Esophagus muscularis mucosa (tissue), 4 donors: ENCODE data around the gene LYVE1. TPM values are rescaled to one million over a fixed set of nuclear protein-coding genes. Genes with fewer than 3 reads are reported as not detected.

Experiments used
- DNase-seq: peaks from one replicate; pipeline ENCODE4 v3.0.0-alpha.2; 2017; ENCODE audit errors: extremely low spot score
- H3K27ac ChIP-seq, 4 donors: fragments of 200-600 bp; sonication (generic); replicated peaks in 1 of 4; 1 replicate in 3 of 4; 2 replicates in 1 of 4; pipeline ENCODE4 v1.5.1; 2016 to 2019; ENCODE audit warnings: mild to moderate bottlenecking in 1 of 4
- H3K27me3 ChIP-seq, 4 donors: fragments of 200-600 bp; sonication (generic); one replicate each; pipeline versions ENCODE4 v1.5.1 to v1.6.0; 2016 to 2019
- H3K36me3 ChIP-seq, 4 donors: fragments of 200-600 bp; sonication (generic); one replicate each; pipeline ENCODE4 v1.5.1; 2016 to 2019
- H3K4me1 ChIP-seq, 4 donors: fragments of 200-600 bp; sonication (generic); one replicate each; pipeline ENCODE4 v1.5.1; 2016 to 2019
- H3K4me3 ChIP-seq, 4 donors: fragments of 200-600 bp; sonication (generic); 1 replicate in 2 of 4; 2 replicates in 2 of 4; pipeline ENCODE4 v1.5.1; 2016 to 2019; ENCODE audit warnings: mild to moderate bottlenecking in 4 of 4, moderate library complexity in 1 of 4
- H3K9me3 ChIP-seq, 4 donors: fragments of 200-600 bp; sonication (generic); 1 replicate in 3 of 4; 2 replicates in 1 of 4; pipeline ENCODE4 v1.5.1; 2016 to 2019
- EP300 ChIP-seq: sonication (generic); formaldehyde crosslinking; IDR thresholded peaks from one replicate; pipeline ENCODE4 v1.6.1; 2017; ENCODE audit warnings: antibody characterized with exemption
- POLR2A ChIP-seq: fragments of 450-650 bp; IDR thresholded peaks from one replicate; pipeline ENCODE4 v1.6.1; 2017; ENCODE audit warnings: antibody characterized with exemption, moderate library complexity, mild to moderate bottlenecking, low read depth
- POLR2AphosphoS5 ChIP-seq, 2 donors: sonication (generic); formaldehyde crosslinking; IDR thresholded peaks; one replicate each; pipeline ENCODE4 v1.6.1; 2017; ENCODE audit warnings: antibody characterized with exemption in 2 of 2
- WGBS: methylation state at CpG from one replicate; pipeline ENCODE4 v1.1.5; 2018; 5-methylcytosine and 5-hydroxymethylcytosine counted together
- intact Hi-C: fragments of 100-400 bp; cut with DNase I; formaldehyde crosslinking; loops from one replicate; pipeline ENCODE4 v1.15.1; 2023
- total RNA-seq, 4 donors: library from RNA; depleted of rRNA; stranded (reverse); fragments of >200 nt; gene quantifications; one replicate each; pipeline versions ENCODE4 v1.1.0 to v1.2.1, GENCODE V29; 2016
- TF ChIP-seq, protein P1 (sequence below), 3 experiments: fragments of 200-600 bp in 2 of 3; fragments of 450-650 bp in 1 of 3; sonication (generic) in 2 of 3; IDR thresholded peaks; one replicate each; pipeline ENCODE4 v1.5.1; 2017 to 2019; ENCODE audit warnings: antibody characterized with exemption in 3 of 3, mild to moderate bottlenecking in 2 of 3, moderate library complexity in 1 of 3

The LYVE1 gene
- total RNA-seq, 4 donors from 2014 or later: 59.5 to 150 (median 74.3) TPM

DNA sequence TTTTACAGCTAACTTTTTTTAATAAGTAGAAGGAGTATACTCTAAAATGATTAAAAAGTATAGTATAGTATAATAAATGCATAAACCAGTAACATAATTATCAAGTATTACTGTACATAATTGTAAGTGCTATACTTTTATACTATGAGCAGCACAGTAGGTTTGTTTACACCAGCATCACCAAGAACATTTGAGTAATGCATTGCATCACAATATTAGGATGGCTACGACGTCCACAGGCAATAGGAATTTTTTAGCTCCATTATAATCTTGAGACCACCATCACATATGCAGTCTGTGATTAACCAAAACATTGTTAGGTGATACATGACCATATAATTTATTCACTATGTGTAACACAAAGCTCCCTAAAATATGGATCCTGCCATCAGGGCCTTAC lies 47.9 kb downstream of the LYVE1 start:
- WGBS: 89% methylated on average over 2 of the region's 2 CpGs
- no peak for DNase-seq
- Histone ChIP-seq H3K9me3 (no peaks in the 10 kb centered on the region), H3K27me3 (no peaks in the 10 kb centered on the region), H3K4me1 (peaks cover 0 to 17% (median 6%) of the 10 kb centered on the region in 4 donors), H3K27ac (no peak overlapping the region), H3K36me3 (peaks cover 12 to 73% (median 41%) of the 10 kb centered on the region in 4 donors), H3K4me3 (no peak overlapping the region)
- intact Hi-C loops: no loop called here
- no peak for TF ChIP-seq POLR2AphosphoS5 (IDR thresholded peaks at IDR 0.05)
- TF ChIP-seq EP300: no peak
- TF ChIP-seq, protein P1, sequence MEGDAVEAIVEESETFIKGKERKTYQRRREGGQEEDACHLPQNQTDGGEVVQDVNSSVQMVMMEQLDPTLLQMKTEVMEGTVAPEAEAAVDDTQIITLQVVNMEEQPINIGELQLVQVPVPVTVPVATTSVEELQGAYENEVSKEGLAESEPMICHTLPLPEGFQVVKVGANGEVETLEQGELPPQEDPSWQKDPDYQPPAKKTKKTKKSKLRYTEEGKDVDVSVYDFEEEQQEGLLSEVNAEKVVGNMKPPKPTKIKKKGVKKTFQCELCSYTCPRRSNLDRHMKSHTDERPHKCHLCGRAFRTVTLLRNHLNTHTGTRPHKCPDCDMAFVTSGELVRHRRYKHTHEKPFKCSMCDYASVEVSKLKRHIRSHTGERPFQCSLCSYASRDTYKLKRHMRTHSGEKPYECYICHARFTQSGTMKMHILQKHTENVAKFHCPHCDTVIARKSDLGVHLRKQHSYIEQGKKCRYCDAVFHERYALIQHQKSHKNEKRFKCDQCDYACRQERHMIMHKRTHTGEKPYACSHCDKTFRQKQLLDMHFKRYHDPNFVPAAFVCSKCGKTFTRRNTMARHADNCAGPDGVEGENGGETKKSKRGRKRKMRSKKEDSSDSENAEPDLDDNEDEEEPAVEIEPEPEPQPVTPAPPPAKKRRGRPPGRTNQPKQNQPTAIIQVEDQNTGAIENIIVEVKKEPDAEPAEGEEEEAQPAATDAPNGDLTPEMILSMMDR (IDR thresholded peaks at IDR 0.05): no peak
- TF ChIP-seq POLR2A: no peak

GRCh38 chr11:10519630-10520029 lies 48.8 kb downstream of the LYVE1 start:
- TF ChIP-seq POLR2A (no peak), POLR2AphosphoS5 (IDR thresholded peaks at IDR 0.05) (no peak), EP300 (no peak)
- TF ChIP-seq, protein P1 (IDR thresholded peaks at IDR 0.05): no peak
- intact Hi-C loops: loop anchor here (10.0 kb wide), 1 partner anchor 115 kb away; no protein-coding TSS in a partner anchor
- 89% methylated on average over 2 of the region's 2 CpGs for WGBS
- Histone ChIP-seq H3K27ac (no peak overlapping the region), H3K27me3 (no peaks in the 10 kb centered on the region), H3K36me3 (peaks cover 10 to 76% (median 38%) of the 10 kb centered on the region in 4 donors), H3K4me1 (peaks cover 0 to 24% (median 10%) of the 10 kb centered on the region in 4 donors), H3K4me3 (no peak overlapping the region), H3K9me3 (no peaks in the 10 kb centered on the region)
- DNase-seq: no peak

DNA sequence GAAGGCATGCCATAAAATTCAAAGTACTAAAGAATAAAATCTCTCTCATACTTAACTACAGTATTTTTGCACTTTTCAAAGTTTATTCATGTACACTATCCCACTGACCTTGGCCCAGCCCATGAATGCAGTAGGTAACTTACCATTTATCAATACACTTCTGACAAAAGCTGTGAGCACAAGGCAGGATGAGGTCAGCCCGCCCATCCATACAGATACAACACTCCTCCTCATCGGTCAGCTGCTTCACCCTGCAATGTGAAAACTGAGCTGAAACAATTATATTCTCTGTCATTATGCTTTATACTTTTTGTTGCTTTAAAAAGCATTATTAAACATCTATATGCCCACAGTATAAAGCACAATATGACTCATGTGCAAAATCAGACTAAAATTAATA lies 49.6 kb downstream of the LYVE1 start:
- Histone ChIP-seq H3K36me3 (peaks cover 6 to 70% (median 34%) of the 10 kb centered on the region in 4 donors), H3K9me3 (no peaks in the 10 kb centered on the region), H3K27ac (no peak overlapping the region), H3K27me3 (no peaks in the 10 kb centered on the region), H3K4me3 (no peak overlapping the region), H3K4me1 (peaks cover 0 to 28% (median 16%) of the 10 kb centered on the region in 4 donors)
- 88% methylated on average over 2 of the region's 2 CpGs for WGBS
- intact Hi-C loops: loop anchor here (10.0 kb wide), 1 partner anchor 114 kb away; no protein-coding TSS in a partner anchor
- no peak for TF ChIP-seq POLR2A
- TF ChIP-seq, protein P1 (IDR thresholded peaks at IDR 0.05): no peak
- DNase-seq: no peak

DNA sequence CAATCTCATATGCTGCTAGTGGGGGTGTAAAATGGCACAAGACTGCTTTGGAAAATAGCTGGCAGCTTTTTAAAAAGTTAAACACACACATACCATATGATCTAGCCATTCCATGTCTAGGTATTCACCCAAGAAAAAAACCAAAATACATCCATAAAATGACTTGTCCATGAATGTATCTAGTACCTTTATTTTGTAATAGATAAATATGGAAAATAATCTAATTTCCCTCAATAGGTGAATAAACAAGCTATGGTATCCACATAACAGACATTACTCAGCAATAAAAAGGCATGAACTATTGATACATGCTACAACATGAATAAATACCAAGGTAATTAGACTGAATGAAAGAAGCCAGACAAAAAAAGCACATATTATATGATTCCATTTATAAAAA lies 50.3 kb downstream of the LYVE1 start:
- no peaks in the 10 kb centered on the region for H3K27me3 ChIP-seq
- DNase-seq: no peak
- no peak for TF ChIP-seq EP300
- H3K9me3 ChIP-seq: no peaks in the 10 kb centered on the region
- H3K4me3 ChIP-seq: no peak overlapping the region
- intact Hi-C loops: loop anchor here (10.0 kb wide), 1 partner anchor 113 kb away; no protein-coding TSS in a partner anchor
- no peak overlapping the region for H3K27ac ChIP-seq
- H3K4me1 ChIP-seq: peaks cover 0 to 24% (median 16%) of the 10 kb centered on the region in 4 donors
- peaks cover 6 to 68% (median 31%) of the 10 kb centered on the region in 4 donors for H3K36me3 ChIP-seq

DNA sequence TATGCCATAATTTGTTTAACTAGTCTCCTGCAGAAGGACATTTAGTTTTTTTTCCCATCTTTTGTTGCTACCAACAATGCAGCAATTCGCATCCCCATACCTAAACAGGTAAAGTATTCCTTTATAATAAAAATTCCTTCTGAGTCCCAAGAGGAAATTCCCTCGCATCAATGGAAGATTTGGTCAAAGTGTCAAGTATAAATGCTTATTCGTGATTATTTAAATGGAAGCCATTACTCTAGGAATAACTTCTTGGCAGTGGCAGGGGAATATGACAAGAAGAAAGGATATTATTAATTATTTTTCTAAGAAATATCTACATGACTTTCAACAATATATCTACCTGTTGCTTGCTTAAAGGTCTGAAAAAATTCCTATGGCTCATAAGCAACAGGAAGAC lies 53.0 kb downstream of the LYVE1 start:
- TF ChIP-seq POLR2AphosphoS5 (IDR thresholded peaks at IDR 0.05): no peak
- TF ChIP-seq, protein P1 (IDR thresholded peaks at IDR 0.05): no peak
- TF ChIP-seq POLR2A: no peak
- no peak for TF ChIP-seq EP300
- Histone ChIP-seq H3K4me1 (peaks cover 0 to 13% (median 8%) of the 10 kb centered on the region in 4 donors), H3K27ac (no peak overlapping the region), H3K27me3 (no peaks in the 10 kb centered on the region), H3K36me3 (peaks cover 6 to 45% (median 22%) of the 10 kb centered on the region in 4 donors), H3K4me3 (no peak overlapping the region), H3K9me3 (no peaks in the 10 kb centered on the region)
- WGBS: 87% methylated on average over 3 of the region's 3 CpGs
- intact Hi-C loops: loop anchor here (10.0 kb wide), 1 partner anchor 111 kb away; no protein-coding TSS in a partner anchor
- DNase-seq: no peak
